Activated CD4-positive, alpha-beta T cell treated with anti-CD3 and anti-CD28 coated beads, Interleukin-2, amount 10 ng/mL, durations not matched to agents 7 days and 5 days (primary cell): ENCODE measurements around the gene ABHD16A. TPM values are rescaled to one million over a fixed set of nuclear protein-coding genes. Genes with fewer than 3 reads are reported as not detected.

Experiments
- CTCF ChIA-PET: fragments of 350-600 bp; sonication (Branson Sonifier 250); formaldehyde crosslinking; loops from one replicate; lab custom pipeline; 2021; ENCODE audit warnings: antibody characterized with exemption; lab: Charles Lee
- POLR2A ChIA-PET: fragments of 350-600 bp; sonication (Branson Sonifier 250); formaldehyde crosslinking; loops from one replicate; lab custom pipeline; 2021; ENCODE audit warnings: antibody characterized with exemption; lab: Charles Lee
- DNase-seq: peaks from one replicate; pipeline ENCODE4 v3.0.0-alpha.2; 2020
- H3K27ac Mint-ChIP-seq: one replicate; pipeline ENCODE4 v1.8.0; 2021; ENCODE audit warnings: mild to moderate bottlenecking, moderate library complexity, mixed read lengths
- H3K27me3 Mint-ChIP-seq: one replicate; pipeline ENCODE4 v1.8.0; 2021; ENCODE audit warnings: mixed read lengths
- H3K36me3 Mint-ChIP-seq: one replicate; pipeline ENCODE4 v1.8.0; 2021; ENCODE audit warnings: low read depth, mixed read lengths
- H3K4me1 Mint-ChIP-seq: one replicate; pipeline ENCODE4 v1.8.0; 2021; ENCODE audit warnings: mixed read lengths
- H3K4me3 Mint-ChIP-seq: one replicate; pipeline ENCODE4 v1.8.0; 2021; ENCODE audit warnings: mild to moderate bottlenecking, moderate library complexity, mixed read lengths
- H3K9me3 Mint-ChIP-seq: one replicate; pipeline ENCODE4 v1.8.0; 2021; ENCODE audit warnings: mixed read lengths
- total RNA-seq, 2 experiments: library from RNA; stranded (reverse); gene quantifications; one replicate each; pipeline ENCODE4 v1.2.3, GENCODE V29; 2021

The ABHD16A gene
- total RNA-seq, 2 experiments from 2014 or later, result 47.2 to 54.1 TPM

GRCh38 chr6:31661262-31662123 lies 41.6 kb downstream of the ABHD16A start:
- DNase-seq, result no peak
- CTCF ChIA-PET, result interaction anchor here (0.6 to 4.7 kb wide), 12 partner anchors 8 to 931 kb away, joined by 3 to 32 read pairs (median 3); partner anchors contain the start of genes APOM, BAG6, LSM2 and MSH5
- Mint-ChIP-seq H3K4me1 (peaks cover 73% of the 10 kb centered on the region), H3K27me3 (no peaks in the 10 kb centered on the region), H3K9me3 (no peaks in the 10 kb centered on the region), H3K4me3 (peak overlapping the region; percentile 93), H3K36me3 (peaks cover 72% of the 10 kb centered on the region), H3K27ac (peak overlapping the region; percentile 85)
- POLR2A ChIA-PET, result no interaction called here

- Mint-ChIP-seq H3K36me3 (peaks cover 69% of the 10 kb centered on the region), H3K4me1 (peaks cover 75% of the 10 kb centered on the region), H3K27ac (peak within 1 kb of the TSS; percentile 87), H3K27me3 (no peaks in the 10 kb centered on the region), H3K9me3 (no peaks in the 10 kb centered on the region), H3K4me3 (peak within 1 kb of the TSS; percentile 93)
- peak; percentile 79 for DNase-seq
- CTCF ChIA-PET, result interaction anchor here (0.6 to 4.7 kb wide), 9 partner anchors 7 to 146 kb away, joined by 3 to 32 read pairs (median 3); partner anchors contain the start of genes APOM, BAG6, LSM2 and MSH5
- POLR2A ChIA-PET, result interaction anchor here (0.6 to 0.8 kb wide), 3 partner anchors 9 to 139 kb away, joined by 3 read pairs; partner anchors contain the start of gene LY6G5B
Measured at GRCh38 chr6:31660381-31661261, 42.5 kb downstream of the ABHD16A start, which contains the start of gene C6orf47. C6orf47 (minus strand) TSS chr6:31660778; CDS start chr6:31659947, 831 bp downstream.

- ChIA-PET CTCF (interaction anchor here (0.9 to 1.7 kb wide), 5 partner anchors 9 to 117 kb away, joined by 3 to 4 read pairs (median 3); partner anchors contain the start of genes DDX39B and MSH5), POLR2A (interaction anchor here (0.6 to 0.8 kb wide), 3 partner anchors 8 to 138 kb away, joined by 3 read pairs; partner anchors contain the start of gene LY6G5B)
- peak overlapping the region; percentile 93 for H3K4me3 Mint-ChIP-seq
- H3K27me3 Mint-ChIP-seq, result no peaks in the 10 kb centered on the region
- peaks cover 72% of the 10 kb centered on the region for H3K36me3 Mint-ChIP-seq
- no peaks in the 10 kb centered on the region for H3K9me3 Mint-ChIP-seq
- H3K27ac Mint-ChIP-seq, result peak overlapping the region; percentile 87
- H3K4me1 Mint-ChIP-seq, result peaks cover 79% of the 10 kb centered on the region
- DNase-seq, result peak; percentile 52
Measured at GRCh38 chr6:31659649-31660380, 43.3 kb downstream of the ABHD16A start.

- H3K4me1 Mint-ChIP-seq, result peaks cover 74% of the 10 kb centered on the region
- no peak for DNase-seq
- peaks cover 65% of the 10 kb centered on the region for H3K36me3 Mint-ChIP-seq
- POLR2A ChIA-PET, result no interaction called here
- no peaks in the 10 kb centered on the region for H3K27me3 Mint-ChIP-seq
- H3K27ac Mint-ChIP-seq, result peak overlapping the region; percentile 87
- CTCF ChIA-PET, result interaction anchor here (0.9 kb wide), 2 partner anchors 9 to 116 kb away, joined by 3 to 4 read pairs; partner anchors contain the start of gene DDX39B
- H3K9me3 Mint-ChIP-seq, result no peaks in the 10 kb centered on the region
- peak overlapping the region; percentile 93 for H3K4me3 Mint-ChIP-seq
Measured at GRCh38 chr6:31658983-31659648, 44.0 kb downstream of the ABHD16A start.

- Mint-ChIP-seq H3K27me3 (no peaks in the 10 kb centered on the region), H3K27ac (peak overlapping the region; percentile 81), H3K4me3 (peak overlapping the region; percentile 93), H3K9me3 (no peaks in the 10 kb centered on the region), H3K4me1 (peaks cover 70% of the 10 kb centered on the region), H3K36me3 (peaks cover 56% of the 10 kb centered on the region)
- DNase-seq, result no peak
- POLR2A ChIA-PET, result interaction anchor here (0.7 kb wide), 1 partner anchor 60 kb away, joined by 5 read pairs; no protein-coding TSS in a partner anchor
- CTCF ChIA-PET, result interaction anchor here (0.8 to 1.6 kb wide), 4 partner anchors 16 to 111 kb away, joined by 3 to 6 read pairs (median 4); no protein-coding TSS in a partner anchor
Measured at GRCh38 chr6:31658158-31658688, 44.9 kb downstream of the ABHD16A start.

- Mint-ChIP-seq H3K4me1 (peaks cover 70% of the 10 kb centered on the region), H3K4me3 (peak overlapping the region; percentile 31), H3K27me3 (no peaks in the 10 kb centered on the region), H3K36me3 (peaks cover 55% of the 10 kb centered on the region), H3K9me3 (no peaks in the 10 kb centered on the region), H3K27ac (peak overlapping the region; percentile 61)
- ChIA-PET POLR2A (interaction anchor here (0.6 to 0.7 kb wide), 2 partner anchors 59 to 181 kb away, joined by 3 to 5 read pairs; no protein-coding TSS in a partner anchor), CTCF (interaction anchor here (0.8 to 1.6 kb wide), 5 partner anchors 16 to 173 kb away, joined by 3 to 6 read pairs (median 4); no protein-coding TSS in a partner anchor)
- peak; percentile 45 for DNase-seq
Measured at GRCh38 chr6:31657406-31658157, 45.5 kb downstream of the ABHD16A start.

GRCh38 chr6:31655349-31656237 lies 47.5 kb downstream of the ABHD16A start, which contains the start of gene APOM:
APOM (plus strand) TSS chr6:31655894; CDS start chr6:31655967, 73 bp downstream.
- ChIA-PET POLR2A (no interaction called here), CTCF (interaction anchor here (1.0 to 5.4 kb wide), 4 partner anchors 7 to 104 kb away, joined by 3 to 32 read pairs (median 3); partner anchors contain the start of genes CSNK2B, GPANK1 and LTB)
- no peak for DNase-seq
- Mint-ChIP-seq H3K27me3 (no peaks in the 10 kb centered on the region), H3K36me3 (peaks cover 44% of the 10 kb centered on the region), H3K4me1 (peaks cover 68% of the 10 kb centered on the region), H3K4me3 (no peak within 1 kb of the TSS), H3K27ac (peak within 1 kb of the TSS; percentile 63), H3K9me3 (no peaks in the 10 kb centered on the region)

GRCh38 chr6:31654574-31655348 lies 48.4 kb downstream of the ABHD16A start:
- H3K27me3 Mint-ChIP-seq, result no peaks in the 10 kb centered on the region
- H3K27ac Mint-ChIP-seq, result no peak overlapping the region
- POLR2A ChIA-PET, result no interaction called here
- peaks cover 68% of the 10 kb centered on the region for H3K4me1 Mint-ChIP-seq
- H3K36me3 Mint-ChIP-seq, result peaks cover 42% of the 10 kb centered on the region
- DNase-seq, result no peak
- no peak overlapping the region for H3K4me3 Mint-ChIP-seq
- no peaks in the 10 kb centered on the region for H3K9me3 Mint-ChIP-seq
- CTCF ChIA-PET, result interaction anchor here (0.7 to 5.4 kb wide), 9 partner anchors 8 to 175 kb away, joined by 3 to 32 read pairs (median 3); partner anchors contain the start of genes CSNK2B, DDX39B, GPANK1 and NFKBIL1
